ENCODE data around the gene GFAP. TPM values are rescaled to one million over a fixed set of nuclear protein-coding genes. Genes with fewer than 3 reads are reported as not detected.

GFAP gene
- total and polyA plus RNA-seq, 7 donors, result 1.3 to 2.4 TPM; not detected in 5

DNA sequence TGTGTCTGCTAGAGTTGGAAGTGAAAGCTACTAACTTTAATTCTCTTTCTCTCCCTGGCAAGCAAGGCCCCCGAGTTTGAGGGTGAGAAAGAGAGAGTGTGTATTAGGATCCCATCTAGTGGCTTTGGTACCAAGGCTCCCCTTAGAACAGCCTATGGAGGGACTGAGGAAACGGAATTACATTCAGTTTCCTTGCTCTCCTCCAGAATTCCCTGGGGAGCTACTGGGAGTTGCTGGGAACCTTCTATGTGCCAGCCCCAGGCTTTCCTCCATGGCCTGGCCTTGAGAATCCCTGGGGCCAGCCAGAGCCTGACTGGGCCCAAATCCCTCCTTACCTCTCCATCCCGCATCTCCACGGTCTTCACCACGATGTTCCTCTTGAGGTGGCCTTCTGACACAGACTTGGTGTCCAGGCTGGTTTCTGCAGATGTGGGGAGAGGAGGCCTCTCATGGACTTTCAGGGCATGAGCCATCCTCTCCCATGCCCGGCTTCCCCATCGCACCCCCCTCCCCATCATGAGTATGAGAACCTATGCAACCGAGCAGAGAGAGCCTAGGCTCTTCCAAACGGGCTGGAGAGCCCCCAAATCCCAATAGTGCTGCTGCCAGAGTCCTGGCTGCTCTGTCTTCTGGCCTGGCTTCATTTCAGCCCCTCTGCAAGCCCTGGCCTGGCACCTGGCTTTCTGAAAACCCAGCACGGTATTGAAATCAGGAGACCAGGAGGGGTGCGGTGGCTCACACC is 7.4 kb downstream of the GFAP start:
- Histone ChIP-seq H3K27ac (no peak overlapping the region), H3K36me3 (no peaks in the 10 kb centered on the region), H3K4me1 (peaks cover 0 to 16% (median 10%) of the 10 kb centered on the region in 4 donors), H3K9me3 (no peaks in the 10 kb centered on the region), H3K4me3 (no peak overlapping the region), H3K27me3 (peaks cover 0 to 3% (median 0%) of the 10 kb centered on the region in 3 donors)
- 90% methylated on average over 11 of the region's 11 CpGs for WGBS, 2 donors
- TF ChIP-seq, protein P1, sequence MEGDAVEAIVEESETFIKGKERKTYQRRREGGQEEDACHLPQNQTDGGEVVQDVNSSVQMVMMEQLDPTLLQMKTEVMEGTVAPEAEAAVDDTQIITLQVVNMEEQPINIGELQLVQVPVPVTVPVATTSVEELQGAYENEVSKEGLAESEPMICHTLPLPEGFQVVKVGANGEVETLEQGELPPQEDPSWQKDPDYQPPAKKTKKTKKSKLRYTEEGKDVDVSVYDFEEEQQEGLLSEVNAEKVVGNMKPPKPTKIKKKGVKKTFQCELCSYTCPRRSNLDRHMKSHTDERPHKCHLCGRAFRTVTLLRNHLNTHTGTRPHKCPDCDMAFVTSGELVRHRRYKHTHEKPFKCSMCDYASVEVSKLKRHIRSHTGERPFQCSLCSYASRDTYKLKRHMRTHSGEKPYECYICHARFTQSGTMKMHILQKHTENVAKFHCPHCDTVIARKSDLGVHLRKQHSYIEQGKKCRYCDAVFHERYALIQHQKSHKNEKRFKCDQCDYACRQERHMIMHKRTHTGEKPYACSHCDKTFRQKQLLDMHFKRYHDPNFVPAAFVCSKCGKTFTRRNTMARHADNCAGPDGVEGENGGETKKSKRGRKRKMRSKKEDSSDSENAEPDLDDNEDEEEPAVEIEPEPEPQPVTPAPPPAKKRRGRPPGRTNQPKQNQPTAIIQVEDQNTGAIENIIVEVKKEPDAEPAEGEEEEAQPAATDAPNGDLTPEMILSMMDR (IDR thresholded peaks at IDR 0.05), result no peak
- no peak for TF ChIP-seq POLR2AphosphoS5 (IDR thresholded peaks at IDR 0.05)
- TF ChIP-seq POLR2A (IDR thresholded peaks at IDR 0.05), result no peak
- no peak for TF ChIP-seq EP300 (IDR thresholded peaks at IDR 0.05)
- intact Hi-C loops (cut with DNase I), result no loop called here
- no peak for DNase-seq

DNA sequence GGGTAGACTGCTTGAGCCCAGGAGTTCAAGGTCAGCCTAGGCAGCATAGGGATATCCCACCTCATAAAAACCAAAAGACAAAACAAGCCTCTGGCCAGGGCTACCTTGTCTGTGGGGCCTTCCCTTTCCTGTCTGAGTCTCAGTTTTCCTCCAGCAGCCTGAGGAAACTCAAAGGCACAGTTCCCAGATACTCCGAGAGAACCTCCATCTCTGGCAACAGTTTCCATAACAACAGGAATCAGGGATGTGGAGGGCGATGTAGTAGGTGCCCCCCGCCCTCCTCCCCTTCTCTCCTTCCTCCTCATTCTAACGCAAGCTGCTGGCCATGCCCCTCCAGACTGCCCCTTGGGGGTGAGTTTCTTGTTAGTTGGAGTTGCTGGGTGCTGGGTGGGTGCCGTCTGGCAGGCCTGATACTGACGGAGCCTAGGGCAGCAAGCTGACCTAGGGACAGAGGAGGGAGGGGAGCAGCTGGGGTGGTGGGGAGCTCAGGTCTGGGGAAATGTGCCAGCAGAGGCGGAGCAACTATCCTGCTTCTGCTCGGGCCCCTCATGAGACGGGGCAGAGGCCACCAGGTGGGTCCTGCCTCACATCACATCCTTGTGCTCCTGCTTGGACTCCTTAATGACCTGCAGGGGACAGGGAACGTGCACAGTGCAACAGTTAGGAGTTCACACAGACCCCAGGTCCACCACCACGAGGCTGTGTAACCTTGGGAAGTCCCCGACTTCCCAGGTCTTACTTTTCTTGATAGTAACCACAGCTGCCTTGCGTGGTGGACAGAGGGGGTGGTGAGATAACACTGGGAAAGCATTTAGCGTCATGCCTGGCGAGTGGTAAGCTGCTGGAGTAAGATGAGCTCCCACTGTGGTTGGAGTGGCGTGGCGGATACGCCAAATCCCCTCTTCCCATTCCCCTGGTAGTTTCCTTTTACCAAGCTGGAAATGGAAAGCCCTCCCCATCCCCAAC is 8.3 kb downstream of the GFAP start:
- H3K36me3 ChIP-seq, result no peaks in the 10 kb centered on the region
- TF ChIP-seq EP300 (IDR thresholded peaks at IDR 0.05) (no peak), POLR2AphosphoS5 (IDR thresholded peaks at IDR 0.05) (no peak), POLR2A (IDR thresholded peaks at IDR 0.05) (no peak)
- TF ChIP-seq, protein P1 (IDR thresholded peaks at IDR 0.05), result no peak
- no peak overlapping the region for H3K4me3 ChIP-seq
- intact Hi-C loops (cut with DNase I), result no loop called here
- peaks cover 0 to 16% (median 10%) of the 10 kb centered on the region in 4 donors for H3K4me1 ChIP-seq
- no peak overlapping the region for H3K27ac ChIP-seq
- H3K27me3 ChIP-seq, result peaks cover 0 to 3% (median 0%) of the 10 kb centered on the region in 3 donors
- DNase-seq, result no peak
- H3K9me3 ChIP-seq, result no peaks in the 10 kb centered on the region
- WGBS, 2 donors, result 87 to 91% methylated on average over 18 of the region's 18 CpGs

DNA sequence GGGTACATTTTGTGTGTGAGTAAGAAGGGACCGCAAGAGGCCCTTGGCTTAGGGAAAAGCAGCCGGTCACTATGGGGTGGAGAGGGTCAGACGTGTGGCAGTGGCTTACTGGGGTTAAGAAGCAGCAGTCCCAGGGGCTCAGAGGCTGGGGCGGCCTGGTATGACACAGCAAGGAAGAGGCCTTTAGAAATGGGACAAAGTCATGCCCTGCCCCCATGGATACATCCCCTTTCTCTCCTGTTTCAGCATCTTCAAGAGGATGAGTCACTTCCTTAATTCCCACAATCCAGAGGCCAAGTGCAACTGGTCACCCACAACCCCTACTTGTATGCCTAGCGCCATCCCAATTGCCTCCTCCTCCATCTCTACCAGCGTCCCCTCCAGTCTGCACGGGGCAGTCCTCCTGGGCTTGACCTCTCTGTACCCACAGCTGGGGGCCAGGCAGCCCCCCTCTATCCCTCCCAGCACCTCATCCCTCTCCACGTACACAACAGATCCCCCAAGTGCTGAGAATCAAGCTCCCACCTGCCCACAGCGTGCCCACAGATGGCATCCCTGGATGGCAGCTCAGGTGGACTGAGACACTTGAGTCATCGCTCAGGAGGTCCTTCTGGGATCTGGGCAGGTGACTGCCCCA is 9.2 kb downstream of the GFAP start:
- H3K4me1 ChIP-seq, result peaks cover 0 to 12% (median 4%) of the 10 kb centered on the region in 4 donors
- H3K27ac ChIP-seq, result no peak overlapping the region
- WGBS, 2 donors, result 80% methylated on average over 10 of the region's 10 CpGs
- H3K9me3 ChIP-seq, result no peaks in the 10 kb centered on the region
- H3K27me3 ChIP-seq, result no peaks in the 10 kb centered on the region
- no peak overlapping the region for H3K4me3 ChIP-seq
- intact Hi-C loops (cut with DNase I), result no loop called here
- H3K36me3 ChIP-seq, result no peaks in the 10 kb centered on the region
- DNase-seq, result no peak
- TF ChIP-seq POLR2A (IDR thresholded peaks at IDR 0.05) (no peak), EP300 (IDR thresholded peaks at IDR 0.05) (no peak), POLR2AphosphoS5 (IDR thresholded peaks at IDR 0.05) (no peak)
- TF ChIP-seq, protein P1 (IDR thresholded peaks at IDR 0.05), result no peak

DNA sequence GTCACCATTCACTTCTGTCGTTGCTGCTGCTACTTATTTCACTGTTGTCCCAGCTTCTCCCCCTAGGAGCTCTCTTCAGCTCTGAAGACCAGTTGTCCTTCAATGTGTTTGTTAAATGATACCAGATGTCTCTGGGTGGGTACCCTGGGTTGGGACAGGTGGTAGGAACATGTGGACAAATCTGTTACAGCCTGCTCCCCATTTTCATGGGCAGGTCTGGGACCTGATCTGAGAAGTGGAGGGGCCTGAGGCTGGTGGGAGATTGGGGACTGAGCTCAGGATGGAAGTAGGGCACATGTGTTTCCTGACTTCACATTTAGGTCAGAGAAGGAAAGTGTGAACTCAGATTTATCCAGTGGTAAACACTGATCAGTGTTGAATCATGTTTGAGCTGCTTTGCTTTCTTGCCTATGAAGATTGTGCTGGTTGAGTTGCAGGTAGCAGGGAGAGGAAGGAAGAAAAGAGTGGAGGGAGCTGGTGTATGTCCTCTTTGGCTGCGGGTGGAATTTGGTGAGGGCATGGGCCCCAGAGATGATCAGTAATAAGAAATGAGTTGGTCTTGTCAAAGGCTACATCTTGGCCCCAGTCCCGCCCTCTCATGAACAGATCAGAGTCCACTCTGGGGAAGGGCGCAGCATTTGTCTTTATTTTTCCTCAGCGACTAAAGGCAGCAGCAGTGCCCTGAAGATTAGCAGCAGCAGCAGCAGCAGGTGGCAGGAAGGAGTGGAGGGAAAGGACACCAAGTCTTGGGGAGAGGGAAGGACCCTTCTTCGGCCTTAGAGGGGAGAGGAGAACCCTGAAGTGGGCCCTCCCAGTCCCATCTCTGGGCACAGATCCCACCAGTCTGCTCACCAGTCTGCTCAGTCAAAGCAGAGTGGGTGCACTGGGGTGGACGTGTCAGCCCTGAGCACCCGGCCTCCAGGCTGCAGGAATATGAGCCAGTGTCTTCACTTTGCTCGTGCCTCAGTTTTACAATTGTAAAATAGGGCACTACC is 10.0 kb downstream of the GFAP start:
- Histone ChIP-seq H3K4me1 (peaks cover 0 to 15% (median 6%) of the 10 kb centered on the region in 4 donors), H3K9me3 (no peaks in the 10 kb centered on the region), H3K36me3 (no peaks in the 10 kb centered on the region), H3K4me3 (no peak overlapping the region), H3K27me3 (no peaks in the 10 kb centered on the region), H3K27ac (no peak overlapping the region)
- TF ChIP-seq, protein P1 (IDR thresholded peaks at IDR 0.05), result no peak
- TF ChIP-seq POLR2AphosphoS5 (IDR thresholded peaks at IDR 0.05) (no peak), POLR2A (IDR thresholded peaks at IDR 0.05) (no peak), EP300 (IDR thresholded peaks at IDR 0.05) (no peak)
- intact Hi-C loops (cut with DNase I), result no loop called here
- WGBS, 2 donors, result 29 to 73% methylated on average over 9 of the region's 9 CpGs
- DNase-seq, result no peak
